Rectal smooth muscle tissue (tissue), 1 donor: ENCODE results near the gene TMEM45B.
"Not testable (repeated sequence)": the region's sequence is repeated elsewhere in the genome, so short reads cannot be mapped to it uniquely, and the experiment has no call there.

Experiments used
- H3K27ac ChIP-seq: one replicate; pipeline ENCODE4 v1.7.0; 2013; ENCODE audit warnings: low read depth, low read length, inconsistent platforms
- H3K27me3 ChIP-seq: one replicate; pipeline ENCODE4 v1.7.0; 2013; ENCODE audit warnings: low read length; ENCODE audit not compliant: control insufficient read depth, insufficient read depth
- H3K36me3 ChIP-seq: one replicate; pipeline ENCODE4 v1.7.0; 2013; ENCODE audit warnings: low read length; ENCODE audit not compliant: control insufficient read depth, insufficient read depth
- H3K4me1 ChIP-seq: one replicate; pipeline ENCODE4 v1.7.0; 2013; ENCODE audit warnings: low read length; ENCODE audit not compliant: control insufficient read depth, insufficient read depth
- H3K4me3 ChIP-seq: one replicate; pipeline ENCODE4 v1.7.0; 2013; ENCODE audit warnings: low read length
- H3K9ac ChIP-seq: one replicate; pipeline ENCODE4 v1.7.0; 2013; ENCODE audit warnings: low read length

TMEM45B gene

GRCh38 chr11:129817534-129818051 is 1.9 kb downstream of the TMEM45B start:
- peaks cover 2% of the 10 kb centered on the region for H3K27me3 ChIP-seq
- no peak overlapping the region for H3K9ac ChIP-seq
- H3K4me3 ChIP-seq = no peak overlapping the region
- no peak overlapping the region for H3K27ac ChIP-seq
- H3K4me1 ChIP-seq = no peaks in the 10 kb centered on the region
- H3K36me3 ChIP-seq = no peaks in the 10 kb centered on the region

- not testable (repeated sequence) for H3K4me3 ChIP-seq, H3K27ac ChIP-seq, H3K36me3 ChIP-seq, H3K27me3 ChIP-seq, H3K4me1 ChIP-seq, H3K9ac ChIP-seq
Observed at GRCh38 chr11:129818236-129818635, 2.6 kb downstream of the TMEM45B start.

GRCh38 chr11:129819237-129819636 is 3.6 kb downstream of the TMEM45B start:
- H3K27ac ChIP-seq = no peak overlapping the region

GRCh38 chr11:129820228-129820627 is 4.6 kb downstream of the TMEM45B start:
- not testable (repeated sequence) for H3K27ac ChIP-seq, H3K36me3 ChIP-seq, H3K4me3 ChIP-seq, H3K27me3 ChIP-seq, H3K9ac ChIP-seq, H3K4me1 ChIP-seq

More at GRCh38 chr11:129819237-129819636, 3.6 kb downstream of the TMEM45B start:
- Histone ChIP-seq H3K4me1 (no peaks in the 10 kb centered on the region), H3K9ac (no peak overlapping the region), H3K4me3 (no peak overlapping the region), H3K27me3 (peaks cover 2% of the 10 kb centered on the region), H3K36me3 (no peaks in the 10 kb centered on the region)

- H3K27me3 ChIP-seq, H3K9ac ChIP-seq, H3K36me3 ChIP-seq, H3K4me3 ChIP-seq, H3K27ac ChIP-seq, H3K4me1 ChIP-seq: not testable (repeated sequence)
Observed at GRCh38 chr11:129823281-129823680, 7.6 kb downstream of the TMEM45B start.

GRCh38 chr11:129823799-129824198 is 8.2 kb downstream of the TMEM45B start:
- not testable (repeated sequence) for H3K27me3 ChIP-seq, H3K36me3 ChIP-seq, H3K27ac ChIP-seq, H3K4me1 ChIP-seq, H3K4me3 ChIP-seq, H3K9ac ChIP-seq

- Histone ChIP-seq H3K36me3 (no peaks in the 10 kb centered on the region), H3K4me3 (no peak overlapping the region), H3K4me1 (no peaks in the 10 kb centered on the region), H3K27me3 (no peaks in the 10 kb centered on the region), H3K9ac (no peak overlapping the region), H3K27ac (no peak overlapping the region)
Observed at GRCh38 chr11:129825380-129825779, 9.7 kb downstream of the TMEM45B start.

GRCh38 chr11:129828301-129828836 is 12.7 kb downstream of the TMEM45B start:
- Histone ChIP-seq H3K27ac (no peak overlapping the region), H3K9ac (no peak overlapping the region), H3K4me1 (no peaks in the 10 kb centered on the region)

GRCh38 chr11:129829497-129829896 is 13.8 kb downstream of the TMEM45B start:
- not testable (repeated sequence) for H3K9ac ChIP-seq, H3K4me3 ChIP-seq, H3K36me3 ChIP-seq, H3K4me1 ChIP-seq, H3K27me3 ChIP-seq, H3K27ac ChIP-seq

More at GRCh38 chr11:129828301-129828836, 12.7 kb downstream of the TMEM45B start:
- H3K4me3 ChIP-seq = no peak overlapping the region
- H3K36me3 ChIP-seq = no peaks in the 10 kb centered on the region
- H3K27me3 ChIP-seq = no peaks in the 10 kb centered on the region

GRCh38 chr11:129831227-129831626 is 15.6 kb downstream of the TMEM45B start:
- H3K4me3 ChIP-seq, H3K27ac ChIP-seq, H3K4me1 ChIP-seq, H3K27me3 ChIP-seq, H3K36me3 ChIP-seq, H3K9ac ChIP-seq: not testable (repeated sequence)

GRCh38 chr11:129833260-129833659 is 17.6 kb downstream of the TMEM45B start:
- H3K27ac ChIP-seq, H3K27me3 ChIP-seq, H3K4me3 ChIP-seq, H3K4me1 ChIP-seq, H3K9ac ChIP-seq, H3K36me3 ChIP-seq: not testable (repeated sequence)

GRCh38 chr11:129836423-129836891 is 20.8 kb downstream of the TMEM45B start:
- H3K4me3 ChIP-seq, H3K36me3 ChIP-seq, H3K27ac ChIP-seq, H3K9ac ChIP-seq, H3K27me3 ChIP-seq, H3K4me1 ChIP-seq: not testable (repeated sequence)

GRCh38 chr11:129836979-129837378 is 21.3 kb downstream of the TMEM45B start:
- Histone ChIP-seq H3K4me3 (no peak overlapping the region), H3K27ac (no peak overlapping the region), H3K36me3 (no peaks in the 10 kb centered on the region), H3K27me3 (no peaks in the 10 kb centered on the region), H3K9ac (no peak overlapping the region), H3K4me1 (no peaks in the 10 kb centered on the region)
